HG03378 (cell line): ENCODE results near the gene PIK3C2A.
"Not testable (repeated sequence)": the region's sequence is repeated elsewhere in the genome, so short reads cannot be mapped to it uniquely, and the experiment has no call there.

Source experiments
- ATAC-seq: cut with Tn5 transposase; IDR thresholded peaks from one replicate; pipeline ENCODE4 v1.9.1; 2021; ENCODE audit warnings: mild to moderate bottlenecking, moderate library complexity; ENCODE audit not compliant: unreplicated experiment

The PIK3C2A gene

DNA sequence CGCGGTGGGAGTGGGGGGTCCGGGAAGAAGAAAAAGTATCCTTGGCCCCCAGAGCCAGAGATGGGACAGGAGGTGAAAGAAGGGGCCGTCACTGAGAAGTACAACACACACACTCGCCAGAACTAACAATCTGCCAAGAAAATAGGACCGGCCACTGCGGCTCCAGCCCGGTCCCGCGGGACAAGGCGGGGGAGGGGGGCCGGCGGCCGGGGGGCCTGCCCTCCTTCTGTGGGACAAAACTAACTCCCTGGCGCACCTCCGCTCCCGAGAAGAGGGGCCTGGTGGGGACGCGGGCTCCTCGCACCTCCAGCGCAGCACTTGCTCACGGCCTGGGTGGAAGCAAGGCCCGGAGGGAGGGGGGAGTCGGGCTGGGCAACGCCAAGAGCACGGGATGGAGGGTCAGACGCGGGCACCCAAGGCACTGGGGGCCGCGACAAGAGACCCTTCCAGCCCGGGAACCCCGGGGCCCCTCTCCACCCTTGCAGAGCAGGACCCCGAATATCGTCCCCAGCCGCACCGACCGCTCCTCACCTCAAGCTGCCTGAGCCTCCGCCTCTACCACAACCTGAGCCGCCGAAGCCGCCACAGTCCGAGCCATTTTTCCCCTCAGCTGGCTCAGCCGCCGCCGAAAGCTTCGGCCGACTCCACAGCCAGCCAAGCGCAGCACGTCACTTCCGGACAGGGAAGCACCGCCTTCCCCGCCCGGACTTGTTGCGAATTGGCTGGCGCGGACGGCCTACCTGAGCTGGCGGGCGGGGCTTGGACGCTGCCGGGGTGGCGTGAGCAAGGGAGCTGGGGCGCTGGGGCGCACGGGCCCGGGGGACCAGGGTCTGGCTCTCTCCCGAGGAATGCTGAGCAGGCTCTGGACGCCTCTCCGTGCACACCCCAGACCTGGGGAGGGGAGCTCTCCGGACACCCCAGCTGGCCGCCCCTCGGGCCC, at the start of gene PIK3C2A:
TSS of gene PIK3C2A (minus strand) at position 670 of the 940 bp plus-strand sequence. CDS start 38,245 bp downstream, outside the sequence.
- peak; percentile 84 for ATAC-seq

DNA sequence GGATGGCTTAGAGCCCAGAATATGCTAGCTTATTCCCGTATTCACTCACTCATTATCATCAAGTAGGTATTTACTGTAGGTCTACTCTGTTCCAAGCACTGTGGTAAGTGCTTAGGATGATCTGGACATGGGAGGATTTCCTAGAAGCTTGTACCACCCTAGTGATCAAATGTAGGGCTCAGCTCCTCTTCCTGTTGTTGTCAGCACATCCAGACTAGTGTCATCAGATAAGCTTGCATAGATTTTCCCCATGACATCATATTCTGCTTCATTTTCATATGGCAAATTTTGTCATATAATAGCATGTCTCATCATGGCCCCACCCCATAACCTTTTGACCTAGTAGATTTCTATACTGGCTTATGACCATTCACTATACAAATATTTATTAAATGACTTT, 49.4 kb upstream of the PIK3C2A start:
- ATAC-seq, result no peak

DNA sequence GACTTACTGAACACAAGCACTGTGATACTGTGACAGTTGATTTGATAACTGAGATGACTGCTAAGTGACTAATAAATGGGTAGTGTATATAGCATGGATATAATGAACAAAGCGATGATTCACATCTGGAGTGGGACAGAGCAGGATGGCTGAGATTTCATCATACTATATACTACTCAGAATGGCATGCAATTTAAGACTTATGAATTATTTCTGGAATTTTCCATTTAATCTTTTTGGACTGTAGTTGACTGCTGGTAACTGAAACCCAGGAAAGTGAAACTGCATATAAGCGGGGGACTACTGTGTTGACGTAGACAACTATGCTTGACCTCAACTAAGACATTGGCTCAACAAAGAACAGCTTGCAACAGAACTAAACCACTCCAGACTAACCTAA, 48.7 kb upstream of the PIK3C2A start:
- ATAC-seq, result no peak

GRCh38 chr11:17252704-17253103, 44.9 kb upstream of the PIK3C2A start:
- ATAC-seq, result no peak

- ATAC-seq, result no peak
These were observed 43.0 kb upstream of the PIK3C2A start for GRCh38 chr11:17250561-17251350.

GRCh38 chr11:17244046-17244445, 36.3 kb upstream of the PIK3C2A start:
- ATAC-seq, result peak; percentile 99

DNA sequence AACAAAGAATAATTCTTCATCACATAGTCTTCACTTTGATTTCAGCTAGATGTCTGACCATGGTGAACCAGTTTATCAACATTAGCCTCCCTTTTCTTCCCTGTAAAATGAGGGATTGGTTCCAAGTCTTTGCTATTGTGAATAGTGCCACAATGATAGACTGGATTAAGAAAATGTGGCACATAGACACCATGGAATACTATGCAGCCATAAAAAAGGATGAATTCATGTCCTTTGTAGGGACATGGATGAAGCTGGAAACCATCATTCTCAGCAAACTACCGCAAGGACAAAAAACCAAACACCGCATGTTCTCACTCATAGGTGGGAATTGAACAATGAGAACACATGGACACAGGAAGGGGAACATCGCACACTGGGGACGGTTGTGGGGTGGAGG, 35.2 kb upstream of the PIK3C2A start:
- ATAC-seq, result not testable (repeated sequence)

DNA sequence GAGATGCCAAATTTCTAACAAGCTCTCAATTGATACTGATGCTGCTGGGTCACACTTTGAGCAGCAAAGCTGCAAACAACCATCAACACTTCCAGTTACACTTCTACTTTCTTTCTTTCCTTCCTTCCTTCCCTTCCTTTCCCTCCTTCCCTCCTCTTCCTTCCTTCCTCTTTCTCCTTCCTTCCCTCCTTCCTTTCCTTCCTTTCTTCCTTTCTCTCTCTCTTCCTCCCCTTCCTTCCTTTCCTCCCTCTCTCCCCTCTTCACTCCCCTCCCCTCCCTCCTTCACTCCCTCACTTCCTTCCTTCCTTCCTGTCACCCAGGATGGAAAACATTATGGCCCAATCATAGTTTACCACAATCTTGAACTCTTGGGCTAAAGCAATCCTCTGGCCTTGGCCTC, 33.0 kb upstream of the PIK3C2A start:
- ATAC-seq, result no peak

DNA sequence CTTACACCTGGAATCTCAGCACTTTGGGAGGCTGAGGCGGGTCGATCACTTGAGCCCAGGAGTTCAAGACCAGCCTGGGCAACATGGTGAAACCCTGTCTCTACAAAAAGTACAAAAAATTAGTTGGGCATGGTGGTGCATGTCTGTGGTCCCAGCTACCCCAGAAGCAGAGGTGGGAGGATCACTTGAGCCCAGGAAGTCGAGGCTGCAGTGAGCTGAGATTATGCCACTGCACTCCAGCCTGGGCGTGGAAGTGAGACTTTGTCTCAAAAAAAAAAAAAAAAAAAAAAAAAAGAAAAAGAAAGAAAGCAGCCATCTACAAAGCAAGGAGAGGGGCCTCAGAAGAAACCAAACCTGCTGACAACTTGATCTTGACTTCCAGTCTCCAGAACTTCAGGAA, 32.1 kb upstream of the PIK3C2A start:
- not testable (repeated sequence) for ATAC-seq

DNA sequence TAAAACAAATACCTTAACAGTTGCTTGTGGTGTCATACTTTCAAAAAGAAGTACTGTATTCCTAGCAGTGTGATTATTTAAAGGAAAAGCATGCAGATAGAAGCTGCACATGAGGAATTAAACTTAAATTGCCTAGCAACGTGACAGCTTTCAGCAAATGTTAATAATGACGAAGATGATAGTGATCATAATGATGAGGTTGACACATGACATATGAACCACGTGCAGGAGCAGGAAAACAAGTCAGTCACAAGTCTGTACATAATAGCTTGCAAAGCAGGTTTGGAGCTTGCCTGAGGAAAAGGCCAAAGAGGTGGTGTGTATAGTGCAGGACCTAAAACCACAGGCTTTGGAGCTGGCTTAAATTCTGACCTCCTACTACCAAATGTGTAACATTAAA, 30.6 kb upstream of the PIK3C2A start:
- no peak for ATAC-seq

DNA sequence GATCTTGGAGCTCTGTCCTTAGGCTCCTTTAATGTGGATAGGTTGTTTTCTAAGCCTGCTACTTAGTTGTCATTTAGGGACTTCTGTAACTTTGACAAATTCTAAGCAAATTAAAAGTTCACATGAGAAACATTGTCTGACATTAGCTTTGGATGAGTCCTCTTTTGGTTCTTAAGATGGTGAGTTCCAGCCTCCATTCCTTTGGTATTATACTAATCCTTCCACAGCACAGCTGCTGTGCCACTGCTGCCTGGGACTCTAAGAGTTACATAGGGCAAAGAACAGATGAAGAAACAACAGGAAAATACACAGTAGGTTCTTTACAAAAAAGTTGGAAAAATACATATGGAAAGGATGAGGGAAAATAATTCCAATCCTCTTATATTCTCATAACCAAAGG, 25.3 kb upstream of the PIK3C2A start:
- ATAC-seq, result no peak

DNA sequence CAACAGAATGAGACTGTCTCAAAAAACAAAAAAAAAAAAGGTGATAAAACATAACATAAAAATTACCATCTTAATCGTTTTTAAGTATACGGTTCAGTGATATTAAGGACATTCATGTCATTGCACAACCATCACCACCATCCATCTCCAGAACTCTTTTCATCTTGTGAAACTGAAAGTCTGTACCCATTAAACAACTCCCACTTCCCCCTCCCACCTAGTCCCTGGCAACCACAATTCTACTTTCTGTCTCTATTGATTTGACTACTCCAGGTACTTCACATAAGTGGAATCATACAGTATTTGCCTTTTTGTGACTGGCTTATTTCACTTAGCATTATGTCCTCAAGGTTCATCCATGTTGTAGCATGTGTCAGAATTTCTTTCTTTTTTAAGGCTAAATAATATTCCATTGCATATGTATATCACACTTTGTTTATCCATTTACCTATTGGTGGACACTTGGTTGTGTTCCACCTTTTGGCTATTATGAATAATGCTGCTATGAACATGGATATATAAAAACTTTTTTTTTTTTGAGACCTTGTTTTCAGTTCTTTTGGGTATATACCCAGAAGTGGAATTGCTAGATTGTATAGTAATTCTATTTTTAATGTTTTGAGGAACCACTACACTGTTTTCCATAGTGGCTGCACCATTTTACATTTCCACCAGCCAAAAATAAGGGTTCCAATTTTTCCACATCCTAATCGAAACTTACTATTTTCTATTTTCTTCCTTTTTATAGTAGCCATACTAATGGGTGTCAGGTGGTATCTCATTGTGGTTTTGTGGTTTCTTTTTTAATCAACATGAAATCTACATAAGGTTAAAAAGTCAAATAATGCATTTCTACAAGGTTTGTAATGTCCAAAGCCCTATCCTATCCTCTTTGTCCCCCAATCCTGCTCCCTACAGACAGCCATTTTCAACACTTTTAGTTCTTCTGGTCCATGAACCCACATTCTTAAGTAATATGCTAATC, 23.4 kb upstream of the PIK3C2A start:
- peak; percentile 96 for ATAC-seq

DNA sequence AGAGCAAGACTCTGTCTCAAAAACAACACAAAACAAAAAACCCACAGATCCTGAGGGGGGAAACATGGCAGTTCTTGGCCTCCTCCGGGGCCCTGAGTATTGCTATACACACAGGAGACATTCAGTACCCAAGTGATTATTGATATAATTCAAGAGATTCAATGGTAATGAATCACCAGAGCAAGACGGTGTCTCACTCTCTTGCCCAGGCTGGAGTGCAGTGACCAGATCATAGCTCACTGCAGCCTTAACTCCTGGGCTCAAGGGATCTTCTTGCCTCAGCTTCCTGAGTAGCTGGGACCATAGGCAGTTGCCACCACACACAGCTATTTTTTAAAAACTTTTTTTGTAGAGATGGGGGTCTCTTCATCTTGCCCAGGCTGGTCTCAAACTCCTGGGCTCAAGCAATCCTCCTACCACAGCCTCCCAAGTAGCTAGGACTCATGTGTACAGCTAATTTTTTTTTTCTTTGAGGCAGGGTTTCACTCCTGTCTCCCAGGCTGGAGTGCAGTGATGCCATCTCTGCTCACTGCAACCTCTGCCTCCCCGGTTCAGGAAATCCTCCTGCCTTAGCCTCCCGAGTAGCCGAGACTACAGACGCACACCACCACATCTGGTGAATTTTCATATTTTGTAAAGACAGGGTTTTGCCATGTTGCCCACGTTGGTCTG, 21.8 kb upstream of the PIK3C2A start:
- ATAC-seq, result no peak

DNA sequence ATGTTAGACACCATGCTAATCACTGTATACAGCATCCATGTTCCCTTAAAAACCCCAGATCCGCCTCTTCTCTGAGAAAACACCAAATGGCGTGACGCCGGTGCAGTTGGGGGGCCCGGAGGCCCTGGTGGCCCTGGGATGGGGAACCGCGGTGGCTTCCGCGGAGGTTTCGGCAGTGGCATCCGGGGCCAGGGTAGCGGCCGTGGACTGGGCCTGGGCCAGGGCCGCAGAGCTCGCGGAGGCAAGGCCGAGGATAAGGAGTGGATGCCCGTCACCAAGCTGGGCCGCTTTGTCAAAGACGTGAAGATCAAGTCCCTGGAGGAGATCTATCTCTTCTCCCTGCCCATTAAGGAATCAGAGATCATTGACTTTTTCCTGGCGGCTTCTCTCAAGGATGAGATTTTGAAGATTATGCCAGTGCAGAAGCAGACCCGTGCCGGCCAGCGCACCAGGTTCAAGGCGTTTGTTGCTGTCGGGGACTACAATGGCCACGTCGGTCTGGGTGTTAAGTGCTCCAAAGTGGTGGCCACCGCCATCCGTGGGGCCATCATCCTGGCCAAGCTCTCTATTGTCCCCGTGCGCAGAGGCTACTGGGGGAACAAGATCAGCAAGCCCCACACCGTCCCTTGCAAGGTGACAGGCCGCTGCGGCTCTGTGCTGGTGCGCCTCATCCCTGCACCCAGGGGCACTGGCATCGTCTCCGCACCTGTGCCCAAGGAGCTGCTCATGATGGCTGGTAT, 20.6 kb upstream of the PIK3C2A start:
- ATAC-seq, result not testable (repeated sequence)

DNA sequence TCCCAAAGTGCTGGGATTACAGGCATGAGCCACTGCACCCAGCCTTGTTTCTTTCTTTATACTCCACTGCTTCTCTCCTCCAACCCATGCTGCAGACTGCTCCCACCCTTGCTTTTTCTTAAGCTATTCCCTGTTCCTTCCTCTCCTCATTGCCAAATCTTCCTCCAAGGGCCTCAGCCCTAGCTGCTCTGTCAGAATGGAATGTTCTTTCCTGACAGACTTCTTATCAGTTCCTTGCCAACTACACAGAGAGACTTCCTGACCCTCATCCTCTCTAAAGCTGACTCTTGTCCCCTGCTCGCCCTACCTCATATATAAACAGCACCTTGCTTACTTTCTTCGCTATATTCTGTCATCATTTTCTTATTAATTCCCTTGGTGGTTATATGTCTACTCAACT, 16.9 kb upstream of the PIK3C2A start:
- no peak for ATAC-seq

DNA sequence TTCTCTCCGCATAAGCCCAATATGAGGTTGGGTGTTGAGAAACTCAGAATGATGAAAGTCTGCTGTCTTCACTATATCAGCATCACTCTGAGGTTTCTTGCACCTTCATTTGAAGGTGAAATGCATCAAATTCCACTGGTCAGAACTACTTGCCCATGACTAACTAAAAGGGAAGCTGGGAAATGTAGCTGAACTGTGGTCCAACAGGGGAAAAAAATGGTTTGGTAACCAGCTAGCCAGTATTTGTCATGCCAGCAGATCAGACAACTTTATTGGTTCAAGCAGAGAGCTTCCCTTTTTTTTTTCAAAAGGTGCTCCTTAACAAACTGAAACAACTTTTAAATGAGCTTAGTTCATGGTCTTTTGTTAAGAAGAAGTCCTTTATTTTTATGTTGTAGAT, 14.2 kb upstream of the PIK3C2A start:
- ATAC-seq, result no peak

GRCh38 chr11:17219016-17219415, 11.2 kb upstream of the PIK3C2A start:
- ATAC-seq, result no peak

GRCh38 chr11:17218403-17218802, 10.6 kb upstream of the PIK3C2A start:
- ATAC-seq, result no peak

GRCh38 chr11:17217401-17217800, 9.6 kb upstream of the PIK3C2A start:
- ATAC-seq, result no peak
